Type B pancreatic cell (in vitro differentiated cells): ENCODE results near the gene TAMM41. TPM values are rescaled to one million over a fixed set of nuclear protein-coding genes. Genes with fewer than 3 reads are reported as not detected.
"Not testable (repeated sequence)": the region's sequence is repeated elsewhere in the genome, so short reads cannot be mapped to it uniquely, and the experiment has no call there.

Experiments
- DNase-seq: peaks from one replicate; pipeline ENCODE4 v3.0.0; 2021; ENCODE audit warnings: mixed read lengths; ENCODE audit not compliant: unreplicated experiment; ENCODE audit errors: extremely low spot score
- H3K27ac Mint-ChIP-seq: 2 replicates; pipeline ENCODE4 v1.8.0; 2021; ENCODE audit warnings: mild to moderate bottlenecking, mixed read lengths
- H3K27me3 Mint-ChIP-seq: 2 replicates; pipeline ENCODE4 v1.8.0; 2021; ENCODE audit warnings: mixed read lengths
- H3K36me3 Mint-ChIP-seq: 2 replicates; pipeline ENCODE4 v1.8.0; 2021; ENCODE audit warnings: mixed read lengths
- H3K4me1 Mint-ChIP-seq: one replicate; pipeline ENCODE4 v1.8.0; 2021; ENCODE audit warnings: mixed read lengths; ENCODE audit not compliant: unreplicated experiment
- H3K4me3 Mint-ChIP-seq: 2 replicates; pipeline ENCODE4 v1.8.0; 2021; ENCODE audit warnings: mild to moderate bottlenecking, mixed read lengths
- H3K9me3 Mint-ChIP-seq: 2 replicates; pipeline ENCODE4 v1.8.0; 2021; ENCODE audit warnings: mixed read lengths
- total RNA-seq: library from RNA; stranded (reverse); gene quantifications from 2 replicates; pipeline ENCODE4 v1.2.1, GENCODE V29; 2021; ENCODE audit warnings: low replicate concordance
- TF ChIP-seq, protein P1 (sequence below): fragments of 200-600 bp; sonication (generic); conservative IDR thresholded peaks from 2 replicates; pipeline ENCODE4 v1.5.0; 2021; ENCODE audit warnings: antibody characterized with exemption, mild to moderate bottlenecking

Gene TAMM41
- total RNA-seq, 1 donor from 2014 or later, result 25.4 TPM

- Mint-ChIP-seq H3K27me3 (no peaks in the 10 kb centered on the region), H3K4me3 (no peak overlapping the region), H3K9me3 (no peaks in the 10 kb centered on the region), H3K36me3 (peaks cover 7% of the 10 kb centered on the region), H3K27ac (peak overlapping the region; percentile 84), H3K4me1 (peaks cover 13% of the 10 kb centered on the region)
- DNase-seq, result no peak
- TF ChIP-seq, protein P1, sequence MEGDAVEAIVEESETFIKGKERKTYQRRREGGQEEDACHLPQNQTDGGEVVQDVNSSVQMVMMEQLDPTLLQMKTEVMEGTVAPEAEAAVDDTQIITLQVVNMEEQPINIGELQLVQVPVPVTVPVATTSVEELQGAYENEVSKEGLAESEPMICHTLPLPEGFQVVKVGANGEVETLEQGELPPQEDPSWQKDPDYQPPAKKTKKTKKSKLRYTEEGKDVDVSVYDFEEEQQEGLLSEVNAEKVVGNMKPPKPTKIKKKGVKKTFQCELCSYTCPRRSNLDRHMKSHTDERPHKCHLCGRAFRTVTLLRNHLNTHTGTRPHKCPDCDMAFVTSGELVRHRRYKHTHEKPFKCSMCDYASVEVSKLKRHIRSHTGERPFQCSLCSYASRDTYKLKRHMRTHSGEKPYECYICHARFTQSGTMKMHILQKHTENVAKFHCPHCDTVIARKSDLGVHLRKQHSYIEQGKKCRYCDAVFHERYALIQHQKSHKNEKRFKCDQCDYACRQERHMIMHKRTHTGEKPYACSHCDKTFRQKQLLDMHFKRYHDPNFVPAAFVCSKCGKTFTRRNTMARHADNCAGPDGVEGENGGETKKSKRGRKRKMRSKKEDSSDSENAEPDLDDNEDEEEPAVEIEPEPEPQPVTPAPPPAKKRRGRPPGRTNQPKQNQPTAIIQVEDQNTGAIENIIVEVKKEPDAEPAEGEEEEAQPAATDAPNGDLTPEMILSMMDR, result peak; percentile 71
Observed at GRCh38 chr3:11774296-11774877, 72.3 kb downstream of the TAMM41 start.

DNA sequence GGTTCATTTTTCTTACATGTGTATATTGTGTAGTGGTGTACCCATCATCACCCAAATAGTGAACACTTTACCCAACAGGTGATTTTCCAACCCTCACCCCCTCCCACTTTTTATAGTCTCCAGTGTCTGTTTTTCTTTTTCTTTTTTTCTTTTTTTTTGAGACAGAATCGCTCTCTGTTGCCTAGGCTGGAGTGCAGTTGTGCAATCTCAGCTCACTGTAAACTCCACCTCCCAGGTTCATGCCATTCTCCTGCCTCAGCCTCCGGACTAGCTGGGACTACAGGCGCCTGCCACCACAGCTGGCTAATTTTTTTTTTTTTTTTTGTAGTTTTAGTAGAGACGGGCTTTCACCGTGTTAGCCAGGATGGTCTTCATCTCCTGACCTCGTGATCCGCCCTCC, 74.8 kb downstream of the TAMM41 start:
- peak overlapping the region; percentile 88 for H3K27ac Mint-ChIP-seq
- not testable (repeated sequence) for H3K36me3 Mint-ChIP-seq, H3K9me3 Mint-ChIP-seq, DNase-seq, H3K27me3 Mint-ChIP-seq
- peaks cover 18% of the 10 kb centered on the region for H3K4me1 Mint-ChIP-seq
- H3K4me3 Mint-ChIP-seq, result peak overlapping the region; percentile 53

- H3K9me3 Mint-ChIP-seq, result no peaks in the 10 kb centered on the region
- no peaks in the 10 kb centered on the region for H3K27me3 Mint-ChIP-seq
- TF ChIP-seq, protein P1, result no peak
- H3K4me1 Mint-ChIP-seq, result peaks cover 18% of the 10 kb centered on the region
- H3K4me3 Mint-ChIP-seq, result peak overlapping the region; percentile 74
- DNase-seq, result peak; percentile 81
- H3K36me3 Mint-ChIP-seq, result no peaks in the 10 kb centered on the region
- H3K27ac Mint-ChIP-seq, result peak overlapping the region; percentile 99
Observed at GRCh38 chr3:11770477-11771391, 76.0 kb downstream of the TAMM41 start.

DNA sequence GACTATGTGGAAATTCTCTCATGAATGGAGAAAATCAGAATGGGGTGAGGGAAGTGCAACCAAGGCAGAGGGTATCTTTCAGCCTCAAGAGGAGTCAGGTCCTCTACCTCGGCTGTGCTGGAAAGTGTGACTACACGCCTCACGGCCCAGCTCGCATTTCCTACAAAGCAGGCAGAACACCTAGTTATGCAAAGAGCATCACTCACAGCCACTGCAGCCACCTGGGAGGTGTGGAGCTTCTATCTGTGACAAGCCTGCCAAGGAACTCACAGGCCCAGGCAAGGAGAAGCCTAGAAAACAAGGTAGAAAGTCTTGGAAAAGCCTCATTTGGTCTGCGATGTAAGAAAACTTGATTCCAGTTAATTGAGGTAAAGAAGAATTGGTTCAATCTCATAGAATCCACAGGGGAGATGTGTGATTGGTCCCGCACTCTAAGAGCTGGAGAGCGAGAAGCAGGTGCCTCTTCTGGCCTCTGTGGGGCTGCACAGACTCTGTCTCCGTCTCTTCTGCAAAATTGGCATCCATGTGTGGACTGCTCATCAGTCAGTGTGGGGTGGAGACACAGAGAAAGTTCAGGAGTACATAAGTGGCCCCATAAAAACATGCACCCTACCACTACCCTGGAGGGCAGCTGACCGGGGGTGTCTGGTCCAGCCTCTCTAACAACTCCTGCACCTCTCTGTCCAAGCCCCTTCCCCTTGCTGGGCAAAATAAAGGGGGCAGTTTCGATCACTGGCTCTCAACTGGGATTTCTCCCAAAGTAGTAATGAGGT, 76.8 kb downstream of the TAMM41 start:
- Mint-ChIP-seq H3K36me3 (no peaks in the 10 kb centered on the region), H3K27ac (peak overlapping the region; percentile 99), H3K9me3 (no peaks in the 10 kb centered on the region), H3K27me3 (no peaks in the 10 kb centered on the region), H3K4me1 (peaks cover 22% of the 10 kb centered on the region), H3K4me3 (peak overlapping the region; percentile 74)
- TF ChIP-seq, protein P1, result no peak
- DNase-seq, result no peak

DNA sequence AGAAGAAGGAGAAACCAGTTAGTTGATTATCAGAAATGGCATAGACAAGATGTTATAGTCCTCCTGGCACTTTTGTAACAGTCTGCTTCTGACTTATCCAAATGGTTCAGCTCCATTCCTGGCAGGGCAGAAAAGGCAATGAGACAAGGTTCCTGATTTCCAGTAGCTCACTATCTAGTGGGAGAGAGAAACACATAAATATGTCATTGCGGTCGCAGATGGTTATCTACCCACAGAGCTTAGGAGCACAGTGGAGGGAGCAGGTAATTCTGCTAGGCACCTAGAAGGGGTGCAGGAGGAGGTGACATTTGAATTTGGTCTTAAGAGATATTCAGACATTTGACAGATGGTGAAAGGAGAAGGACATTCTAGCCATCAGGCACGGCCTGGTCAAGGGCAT, 78.1 kb downstream of the TAMM41 start:
- Mint-ChIP-seq H3K27ac (peak overlapping the region; percentile 84), H3K27me3 (no peaks in the 10 kb centered on the region), H3K36me3 (no peaks in the 10 kb centered on the region), H3K9me3 (no peaks in the 10 kb centered on the region), H3K4me1 (peaks cover 23% of the 10 kb centered on the region), H3K4me3 (peak overlapping the region; percentile 20)
- TF ChIP-seq, protein P1, result no peak
- DNase-seq, result no peak
